Islet precursor cell (in vitro differentiated cells): ENCODE measurements around the gene ZNF136.

Experiments
- DNase-seq: peaks from one replicate; pipeline ENCODE4 v3.0.0-alpha.2; 2018

Gene ZNF136

DNA sequence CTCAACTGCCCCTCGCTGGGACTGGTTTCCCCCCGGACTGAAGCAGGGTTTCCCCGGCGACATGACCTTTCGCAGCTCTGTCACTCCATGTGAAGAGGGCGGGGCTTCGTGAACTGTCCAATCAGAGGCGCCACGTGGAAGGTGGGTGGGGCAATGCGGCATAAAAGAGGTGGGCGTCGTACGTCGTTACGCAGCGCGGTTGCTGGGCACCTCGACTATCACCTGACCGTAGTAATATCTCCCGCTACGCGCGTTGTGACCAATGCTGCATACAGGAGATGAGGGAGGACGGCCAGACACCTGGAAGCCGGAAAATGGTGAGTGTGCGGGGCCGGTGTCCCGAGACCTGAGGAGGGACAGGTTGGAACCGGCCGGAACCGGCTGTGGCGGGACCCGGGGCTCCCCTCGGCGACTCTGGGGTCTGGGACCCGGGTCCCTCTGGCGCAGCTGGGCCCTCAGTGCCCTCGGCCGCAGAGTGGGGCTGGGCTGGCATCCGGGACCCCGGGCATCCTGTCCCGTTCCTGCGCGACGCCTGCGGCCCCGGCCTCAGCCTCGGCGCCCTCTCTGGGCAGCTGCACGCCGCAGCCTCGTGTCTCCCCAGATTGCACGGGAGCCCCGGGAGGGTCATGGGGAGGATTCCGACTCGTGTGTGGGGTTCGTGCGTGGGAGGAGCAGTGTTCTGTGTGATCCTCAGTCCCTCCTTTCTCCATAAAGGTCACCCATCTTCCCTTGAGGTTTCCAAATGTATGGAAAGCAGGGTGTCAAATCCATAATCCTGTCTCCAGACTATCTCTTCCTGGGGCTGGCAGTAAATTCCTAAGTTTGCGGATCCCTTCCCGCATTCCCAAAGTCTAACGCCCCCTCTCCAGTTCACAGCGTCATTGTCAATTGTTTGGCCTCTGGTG is 32.2 kb downstream of the ZNF136 start:
- DNase-seq, result no peak

DNA sequence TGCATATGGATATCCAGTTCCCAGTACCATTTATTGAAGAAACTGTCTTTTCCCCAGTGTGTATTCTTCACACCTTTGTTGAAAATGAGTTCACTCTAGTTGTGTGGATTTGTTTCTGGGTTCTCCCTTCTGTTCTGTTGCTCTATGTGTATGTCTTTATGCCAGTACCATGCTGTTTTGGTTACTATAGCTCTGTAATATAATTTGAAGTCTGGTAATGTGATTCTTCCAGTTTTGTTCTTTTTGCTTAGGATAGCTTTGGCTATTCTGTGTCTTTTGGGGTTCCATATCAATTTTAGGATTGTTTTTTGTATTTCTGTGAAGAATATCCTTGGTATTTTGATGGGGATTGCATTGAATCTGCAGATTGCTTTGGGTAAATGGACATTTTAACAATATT is 35.2 kb downstream of the ZNF136 start:
- no peak for DNase-seq

DNA sequence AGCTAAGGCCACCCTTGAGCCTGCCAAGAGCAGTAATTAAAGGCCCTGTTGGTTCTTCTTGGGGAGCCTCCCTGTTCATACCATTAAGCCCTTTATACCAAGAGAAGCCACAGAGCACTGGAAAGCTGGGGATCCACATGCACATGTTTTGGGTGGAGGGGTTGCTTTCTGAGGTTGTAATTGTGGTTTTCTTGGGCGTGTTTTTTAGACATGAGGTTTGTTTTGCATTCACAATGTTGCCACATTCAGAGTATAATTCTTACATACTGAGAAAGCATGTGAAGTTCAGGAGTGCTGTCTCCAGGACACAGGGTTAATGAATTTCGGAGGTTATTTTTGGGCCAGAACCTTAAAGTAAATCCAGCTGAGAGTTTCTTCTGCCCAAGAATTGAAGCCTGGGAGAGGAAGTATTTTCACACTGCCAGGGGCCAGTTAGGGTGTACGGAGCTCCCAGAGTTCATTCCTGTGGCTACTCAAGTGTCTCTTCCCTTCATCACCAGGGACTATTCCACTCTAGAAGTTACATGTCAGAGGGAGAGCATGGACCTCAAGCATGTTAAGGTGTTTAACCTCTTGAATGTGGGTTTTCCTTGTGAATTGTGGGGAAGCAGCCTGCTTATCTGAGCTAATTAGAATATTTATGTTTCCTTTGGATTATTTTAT is 37.0 kb downstream of the ZNF136 start:
- no peak for DNase-seq

DNA sequence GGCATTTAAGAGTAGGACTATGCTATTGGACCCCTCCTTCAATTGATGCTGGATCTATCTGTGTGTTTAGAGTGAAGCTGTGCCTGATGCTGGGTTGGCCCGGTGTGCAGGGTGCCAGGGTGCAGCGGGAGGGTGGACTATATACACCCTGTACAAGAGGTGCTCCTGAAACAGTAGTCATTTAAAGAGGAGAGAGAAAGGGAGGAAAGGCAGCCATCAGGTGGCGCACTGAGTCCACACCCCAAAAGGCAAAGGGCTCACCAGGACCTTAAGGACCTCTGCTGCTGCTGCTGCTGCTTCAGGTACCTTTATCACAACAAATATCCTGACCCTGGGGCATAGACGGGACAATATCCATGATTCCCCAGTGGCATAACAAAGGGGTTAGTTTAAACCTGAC is 39.4 kb downstream of the ZNF136 start:
- no peak for DNase-seq

DNA sequence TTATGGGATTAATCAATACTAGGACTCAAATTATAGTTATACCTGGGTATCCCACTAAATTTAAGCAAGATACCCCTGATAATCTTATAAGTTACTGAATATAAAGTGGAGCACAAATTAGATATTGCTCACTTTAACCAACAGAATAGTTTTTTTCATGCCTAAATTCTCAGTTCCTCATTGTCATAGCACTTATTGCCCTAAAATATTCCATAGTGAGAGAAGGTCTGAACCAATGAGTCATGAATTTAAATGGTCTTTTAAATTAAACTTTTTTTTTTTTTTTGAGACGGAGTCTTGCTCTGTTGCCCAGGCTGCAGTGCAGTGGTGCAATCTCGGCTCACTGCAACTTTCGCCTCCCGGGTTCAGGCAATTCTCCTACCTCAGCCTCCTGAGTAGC is 42.4 kb downstream of the ZNF136 start:
- DNase-seq, result no peak

DNA sequence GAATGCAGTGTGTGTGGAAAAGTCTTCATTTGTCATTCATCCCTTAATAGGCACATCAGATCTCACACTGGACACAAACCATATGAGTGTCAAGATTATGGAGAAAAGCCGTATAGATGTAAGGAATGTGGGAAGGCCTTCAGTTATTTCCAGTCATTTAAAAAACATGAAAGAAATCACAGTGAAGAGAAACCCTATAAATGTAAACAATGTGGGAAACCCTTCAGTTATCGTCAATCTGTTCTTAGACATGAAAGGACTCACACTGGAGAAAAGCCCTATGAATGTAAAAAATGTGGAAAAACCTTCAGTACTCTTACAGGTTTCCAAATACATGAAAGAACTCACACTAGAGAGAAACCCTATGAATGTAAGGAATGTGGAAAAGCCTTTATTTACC is 45.3 kb downstream of the ZNF136 start:
- no peak for DNase-seq

DNA sequence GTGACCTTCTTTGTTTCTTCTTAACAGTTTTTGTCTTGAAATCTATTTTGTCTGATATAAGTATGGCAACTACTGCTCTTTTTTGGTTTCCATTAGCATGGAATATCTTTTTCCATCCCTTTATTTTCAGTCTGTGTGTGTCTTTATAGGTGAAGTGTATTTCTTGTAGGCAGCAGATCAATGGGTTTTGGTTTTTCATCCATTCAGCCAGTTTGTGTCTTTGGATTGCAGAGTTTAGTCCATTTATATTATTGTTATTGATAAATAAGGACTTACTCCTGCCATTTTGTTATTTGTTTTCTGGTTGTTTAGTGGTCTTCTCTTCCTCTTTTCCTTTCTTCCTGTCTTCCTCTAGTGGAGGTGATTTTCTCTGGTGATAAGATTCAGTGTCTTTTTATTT is 54.4 kb downstream of the ZNF136 start:
- DNase-seq, result no peak

DNA sequence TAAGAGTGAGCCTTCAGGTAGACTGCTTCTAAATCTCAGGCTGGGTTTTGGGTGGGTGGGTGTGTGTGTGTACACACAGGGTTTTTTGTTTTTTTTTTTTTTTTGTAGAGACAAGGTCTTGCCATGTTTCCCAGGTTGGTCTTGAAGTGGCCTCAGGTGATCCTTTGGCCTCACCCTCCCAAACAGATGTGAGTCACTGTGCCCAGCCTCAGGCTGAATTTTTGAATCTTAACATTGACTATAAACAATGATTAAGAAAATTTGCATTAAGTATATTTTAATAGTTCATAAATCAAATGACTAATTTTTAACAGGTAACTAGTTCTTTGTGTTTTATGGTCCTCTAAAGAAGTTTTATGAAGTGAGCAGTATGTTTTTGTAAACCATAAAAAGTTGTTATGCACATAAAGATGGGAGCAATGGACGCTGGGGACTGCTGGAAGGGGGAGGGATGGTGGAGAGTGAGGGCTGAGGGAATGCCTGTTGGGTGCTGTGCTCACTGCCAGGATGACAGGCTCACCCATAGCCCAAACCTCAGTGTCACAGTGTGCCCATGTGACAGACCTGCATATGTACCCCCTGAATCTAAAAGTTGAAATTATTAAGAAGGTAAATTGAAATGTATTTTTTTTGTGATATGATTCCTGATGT is 60.2 kb downstream of the ZNF136 start:
- DNase-seq, result no peak

DNA sequence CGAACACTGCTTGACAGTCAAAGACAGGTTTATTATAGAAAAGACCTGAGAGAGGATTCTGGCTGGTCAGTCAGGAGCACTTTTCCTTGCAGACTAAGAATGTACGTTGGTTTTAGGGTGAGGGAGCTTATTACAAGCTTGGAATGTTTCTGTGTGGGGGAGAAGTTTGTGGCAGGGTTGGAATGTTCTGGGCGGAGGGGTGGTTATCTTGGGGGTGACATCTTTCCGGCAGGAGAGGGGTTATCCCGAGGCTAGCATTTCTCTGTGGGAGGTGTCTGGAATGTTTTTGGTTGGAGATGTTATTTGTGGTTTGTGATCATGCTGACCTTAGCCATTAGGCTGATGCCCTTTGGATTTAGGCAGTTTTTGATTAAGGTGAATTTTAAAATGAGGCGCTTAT is 61.8 kb downstream of the ZNF136 start:
- no peak for DNase-seq

DNA sequence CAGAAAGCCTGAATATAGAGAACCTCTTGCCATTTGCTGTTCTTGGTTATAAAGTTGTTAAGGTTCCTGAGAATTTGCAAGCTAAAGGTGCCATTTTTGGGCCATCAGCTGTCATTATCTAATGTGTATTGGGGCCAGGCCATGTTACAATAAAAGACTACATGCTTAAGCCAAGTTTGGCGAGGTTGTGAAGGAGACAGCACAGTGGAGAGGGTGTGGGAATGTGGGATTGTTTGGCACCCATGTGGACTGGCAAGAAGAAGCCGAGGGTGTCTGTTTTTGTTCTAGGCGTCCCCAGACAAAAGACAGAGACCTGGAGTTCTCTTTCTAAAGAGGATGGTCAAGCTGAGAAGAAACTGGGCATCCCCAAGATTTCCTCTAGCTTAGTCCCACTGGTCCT is 67.1 kb downstream of the ZNF136 start:
- DNase-seq, result no peak

DNA sequence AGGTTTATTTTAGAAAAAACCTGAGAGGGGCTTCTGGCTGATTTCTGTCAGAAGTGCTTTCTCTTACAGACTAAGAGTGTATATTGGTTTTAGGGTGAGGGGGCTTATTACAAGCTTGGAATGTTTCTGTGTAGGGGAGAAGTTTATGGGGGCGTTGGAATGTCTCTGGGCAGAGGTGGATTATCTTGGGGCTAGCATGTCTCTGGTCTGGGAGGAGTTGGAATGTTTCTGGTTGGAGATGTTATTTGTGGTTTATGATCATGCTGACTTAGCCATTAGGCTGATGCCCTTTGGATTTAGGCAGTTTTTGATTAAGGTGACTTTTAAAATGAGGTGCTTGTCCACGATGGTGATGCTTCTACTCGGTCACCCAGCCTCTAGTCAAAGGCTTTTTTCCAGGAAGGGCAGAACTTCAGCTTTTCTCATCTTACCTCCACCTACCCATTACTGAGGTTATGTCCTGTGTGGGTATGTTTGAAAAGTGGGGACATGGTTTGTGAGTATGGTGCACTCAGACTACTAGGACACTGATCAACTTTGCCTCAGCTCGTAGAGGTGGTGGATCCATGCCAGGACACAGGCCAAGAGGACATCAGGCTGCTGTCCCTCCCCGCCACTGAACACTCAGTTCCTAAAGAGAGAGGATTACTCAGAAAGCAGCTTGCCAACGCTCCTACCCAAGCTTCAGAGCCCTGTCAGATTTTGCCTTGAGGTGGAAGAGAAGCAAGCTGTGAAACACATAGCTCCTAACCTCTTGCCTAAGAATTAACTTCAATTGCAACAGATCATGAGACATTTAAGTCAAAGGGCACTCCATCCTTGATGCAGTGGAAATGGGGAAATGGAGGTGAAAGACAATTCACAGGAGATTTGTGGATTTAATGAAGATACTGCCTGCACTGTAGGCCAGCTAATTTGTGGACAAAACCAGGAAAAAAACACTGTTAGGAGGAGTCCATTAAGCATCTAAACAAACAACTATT is 68.1 kb downstream of the ZNF136 start:
- DNase-seq, result no peak

DNA sequence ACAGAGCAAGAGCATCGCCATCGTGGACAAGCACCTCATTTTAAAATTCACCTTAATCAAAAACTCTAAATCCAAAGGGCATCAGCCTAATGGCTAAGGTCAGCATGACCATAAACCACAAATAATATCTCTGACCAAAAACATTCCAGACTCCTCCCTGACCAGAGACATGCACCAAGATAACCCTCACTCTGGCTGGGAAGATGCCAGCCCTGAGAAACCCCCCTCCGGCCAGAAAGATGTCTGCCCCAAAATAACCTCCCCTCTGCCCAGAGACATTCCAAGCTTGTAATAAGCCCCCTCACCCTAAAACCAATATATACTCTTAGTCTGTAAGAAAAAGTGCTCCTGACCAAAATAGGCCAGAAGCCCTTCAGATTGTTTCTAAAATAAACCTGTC is 70.1 kb downstream of the ZNF136 start:
- no peak for DNase-seq

DNA sequence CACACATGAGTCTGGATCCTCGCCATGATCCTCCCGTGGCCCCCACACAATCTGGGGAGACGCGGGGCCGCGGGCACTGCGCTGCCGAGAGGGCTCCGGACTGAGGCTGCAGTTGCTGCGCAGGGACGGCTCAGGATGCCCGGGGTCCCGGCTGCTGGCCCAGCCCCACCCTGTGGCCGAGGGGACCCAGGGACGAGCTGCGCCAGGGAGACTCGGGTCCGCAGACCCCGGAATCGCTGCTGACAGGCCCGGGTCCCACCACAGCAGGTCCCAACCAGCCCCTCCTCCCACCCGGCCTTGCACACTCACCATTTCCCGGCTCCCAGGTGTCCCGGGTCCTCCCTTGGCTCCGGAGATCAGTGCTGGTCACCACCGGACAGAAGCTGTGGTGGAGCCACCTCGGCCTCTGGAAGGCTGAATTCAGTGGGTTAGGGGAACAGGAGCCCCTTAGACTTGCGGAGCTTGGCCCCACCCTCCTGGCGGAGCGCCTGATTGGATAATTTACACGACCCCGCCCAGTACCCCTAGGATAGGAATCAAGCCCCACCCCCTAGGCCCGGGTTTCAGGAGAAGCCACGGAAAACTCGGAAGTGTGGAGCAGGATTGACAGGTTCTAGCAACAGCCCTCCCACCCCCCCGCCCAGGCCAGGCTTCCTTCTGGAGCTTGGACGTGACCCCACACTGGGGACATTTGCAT is 74.4 kb downstream of the ZNF136 start:
- DNase-seq, result no peak
